HG03060 (cell line): ENCODE results near the gene LRP6.

Source experiments
- ATAC-seq: cut with Tn5 transposase; IDR thresholded peaks from one replicate; pipeline ENCODE4 v1.9.1; 2021; ENCODE audit warnings: low read depth, moderate number of reproducible peaks; ENCODE audit not compliant: unreplicated experiment

Gene LRP6

DNA sequence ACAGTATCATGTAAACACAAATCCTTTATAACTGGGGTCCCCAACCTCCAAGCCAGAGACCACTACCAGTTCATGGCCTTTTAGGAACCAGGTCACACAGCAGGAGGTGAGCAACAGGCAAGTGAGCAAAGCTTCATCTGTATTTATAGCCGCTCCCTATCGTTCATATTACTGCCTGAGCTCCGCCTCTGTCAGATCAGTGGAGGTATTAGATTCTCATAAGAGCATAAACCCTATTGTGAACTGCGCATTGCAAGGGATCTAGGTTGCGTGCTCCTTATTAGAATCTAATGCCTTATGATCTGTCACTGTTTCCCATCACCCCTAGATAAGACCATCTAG, 49.9 kb downstream of the LRP6 start:
- no peak for ATAC-seq

DNA sequence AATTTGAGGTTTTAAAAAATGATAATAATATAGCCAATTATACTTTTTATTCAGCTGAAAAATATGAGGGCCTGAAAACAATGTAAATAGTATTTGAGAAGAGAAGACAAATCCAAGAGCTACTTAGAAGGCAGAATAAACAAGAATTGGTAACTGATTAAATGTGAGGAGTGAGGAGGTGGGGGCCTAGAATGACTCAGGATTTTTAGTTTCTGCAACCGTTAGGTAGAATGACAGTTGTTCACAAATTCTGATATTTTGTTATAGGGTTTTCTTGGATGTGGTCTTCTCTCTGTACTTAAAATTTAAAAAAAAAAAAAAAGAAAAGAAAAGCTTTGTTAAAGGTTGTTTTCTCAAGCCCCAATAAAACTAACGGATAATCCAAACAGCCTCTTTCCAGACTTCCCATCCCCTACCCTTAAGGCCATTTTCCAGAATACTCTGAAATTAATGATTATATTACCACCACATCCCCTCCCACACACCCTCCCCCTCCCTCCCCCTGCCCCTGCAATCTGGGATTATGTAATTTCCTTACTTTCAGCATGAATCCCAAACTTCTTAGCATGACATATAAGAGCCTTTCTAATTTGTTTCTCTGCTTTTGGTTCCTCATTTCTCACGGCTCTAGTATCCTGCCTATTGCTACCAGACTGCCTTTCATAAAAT, 50.4 kb downstream of the LRP6 start:
- ATAC-seq: no peak

DNA sequence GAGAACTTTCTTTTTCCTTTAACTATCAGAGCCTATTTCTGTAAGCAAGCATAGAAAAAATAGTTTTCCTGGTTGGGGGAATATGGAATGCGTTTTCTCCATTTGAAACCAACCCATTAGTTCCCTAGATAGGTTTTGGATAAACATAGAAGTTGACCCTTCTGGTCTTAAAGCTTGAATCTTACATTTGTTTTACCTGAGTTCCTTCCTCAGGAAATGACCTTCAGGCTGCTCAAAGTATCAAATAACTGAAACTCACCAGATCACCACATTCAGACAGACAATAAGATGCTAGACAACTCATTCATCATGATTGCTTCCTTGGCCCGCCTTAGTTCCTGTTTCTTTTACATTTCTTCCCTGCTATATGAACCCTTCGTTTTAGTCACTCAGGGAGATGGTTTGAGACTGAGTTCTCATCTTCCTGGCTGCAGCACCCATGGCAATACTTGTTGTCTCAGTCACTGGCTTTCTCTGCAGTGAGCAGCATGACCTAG, 52.2 kb downstream of the LRP6 start:
- no peak for ATAC-seq

DNA sequence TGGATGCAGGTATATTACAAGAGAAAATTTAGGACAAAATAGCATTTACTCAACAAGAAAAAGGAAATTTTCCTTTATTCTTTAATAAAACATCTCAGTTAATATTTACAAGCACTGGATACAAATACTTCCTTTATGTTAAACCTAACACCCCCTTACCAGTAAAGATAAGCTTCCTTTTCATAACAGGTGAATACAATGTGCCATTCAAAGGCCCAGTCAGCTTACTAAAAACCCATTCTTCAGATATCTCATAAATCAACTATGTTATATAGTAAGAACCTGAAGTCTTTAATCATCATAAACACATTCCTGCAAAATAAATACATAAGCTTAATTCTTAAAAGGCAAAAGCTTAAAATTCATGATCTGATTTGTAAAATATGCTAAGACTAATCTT, 52.6 kb downstream of the LRP6 start:
- ATAC-seq: no peak

DNA sequence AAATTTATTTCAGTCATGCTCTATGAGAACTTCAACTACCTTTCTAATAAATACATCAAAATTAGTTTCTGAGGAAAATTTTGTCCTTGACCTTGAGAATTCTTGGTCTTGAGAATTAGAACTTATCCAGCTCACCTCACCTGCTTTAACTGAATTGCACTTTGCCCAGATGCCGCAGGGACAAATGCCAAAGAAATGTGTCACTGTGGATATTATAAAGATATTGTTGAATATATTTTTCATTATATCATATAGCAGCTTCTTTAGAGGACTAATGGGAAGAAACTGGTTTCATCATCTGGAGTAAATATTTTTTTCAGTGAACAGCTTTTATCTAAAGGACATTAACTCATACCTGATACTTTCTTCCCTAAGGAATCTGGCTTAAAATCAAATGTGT, 54.1 kb downstream of the LRP6 start:
- ATAC-seq: no peak

DNA sequence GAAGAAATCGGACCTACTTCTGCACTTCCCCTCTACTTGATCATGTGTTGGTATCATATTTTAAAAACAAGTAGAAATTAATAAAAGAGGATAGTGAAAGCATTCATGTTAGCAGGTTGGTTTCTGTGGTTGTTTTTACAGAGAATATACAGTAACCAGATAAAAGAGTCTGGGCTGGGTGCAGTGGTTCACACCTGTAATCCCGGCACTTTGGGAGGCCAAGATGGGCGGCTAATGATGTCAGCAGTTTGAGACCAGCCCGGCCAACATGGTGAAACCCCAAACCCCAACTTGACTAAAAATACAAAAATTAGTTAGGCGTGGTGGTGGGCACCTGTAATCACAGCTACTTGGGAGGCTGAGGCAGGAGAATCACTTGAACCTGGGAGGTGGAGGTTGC, 55.9 kb downstream of the LRP6 start:
- ATAC-seq: no peak

DNA sequence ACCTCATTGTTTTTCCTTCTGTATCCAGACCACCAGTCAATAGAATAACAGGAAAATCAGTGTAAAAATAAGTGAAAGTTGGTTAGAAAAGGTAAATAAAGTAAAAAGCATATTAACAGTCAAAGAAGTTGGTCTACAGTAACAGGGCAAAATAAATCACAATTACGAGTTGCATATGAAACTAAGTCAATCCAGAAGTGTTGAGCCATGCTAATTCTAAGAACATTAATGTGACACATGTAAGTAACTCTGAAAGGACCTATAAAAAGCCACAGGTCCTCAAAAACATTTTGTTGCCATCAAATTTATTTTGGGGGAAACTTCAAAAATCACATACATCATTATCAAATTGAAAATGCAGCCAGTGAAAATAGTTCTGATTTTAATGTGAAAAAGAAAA, 56.4 kb downstream of the LRP6 start:
- ATAC-seq: no peak

DNA sequence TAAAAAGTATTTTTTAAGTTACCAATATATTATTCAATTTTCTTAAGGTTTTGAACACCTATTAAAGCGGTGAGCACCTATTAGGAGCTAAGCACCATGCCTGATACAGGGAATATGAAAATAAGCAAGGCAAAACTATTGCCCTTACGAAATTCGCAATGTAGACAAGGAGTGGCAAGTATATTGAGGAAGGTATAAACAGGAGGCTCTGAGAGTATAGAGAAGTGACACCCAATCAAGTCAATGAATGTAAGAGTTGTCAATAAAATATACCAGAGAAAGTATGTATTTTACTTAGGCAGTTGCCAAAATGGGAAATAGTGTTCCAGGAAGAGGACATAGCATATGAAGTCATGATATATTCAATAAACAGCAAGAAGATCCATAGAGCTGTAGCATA, 57.2 kb downstream of the LRP6 start:
- ATAC-seq: no peak

DNA sequence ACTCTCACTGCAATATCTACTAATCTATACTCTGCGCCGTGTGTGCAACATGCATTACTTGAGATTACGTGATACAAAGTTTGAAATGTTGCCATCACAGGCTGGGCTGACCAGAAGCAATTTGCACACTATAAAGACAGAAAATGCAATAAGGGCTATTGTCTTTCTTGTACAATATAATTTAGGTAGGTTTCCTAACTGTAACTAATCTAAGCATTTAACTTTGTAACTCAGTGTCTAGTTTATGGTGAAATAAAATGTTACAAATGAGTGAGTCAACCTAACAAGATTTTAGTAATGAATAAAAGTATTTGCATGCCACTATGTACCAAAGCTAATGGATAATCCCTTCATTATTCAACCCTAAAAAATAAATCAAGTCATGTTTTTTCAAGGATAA, 57.8 kb downstream of the LRP6 start:
- no peak for ATAC-seq

DNA sequence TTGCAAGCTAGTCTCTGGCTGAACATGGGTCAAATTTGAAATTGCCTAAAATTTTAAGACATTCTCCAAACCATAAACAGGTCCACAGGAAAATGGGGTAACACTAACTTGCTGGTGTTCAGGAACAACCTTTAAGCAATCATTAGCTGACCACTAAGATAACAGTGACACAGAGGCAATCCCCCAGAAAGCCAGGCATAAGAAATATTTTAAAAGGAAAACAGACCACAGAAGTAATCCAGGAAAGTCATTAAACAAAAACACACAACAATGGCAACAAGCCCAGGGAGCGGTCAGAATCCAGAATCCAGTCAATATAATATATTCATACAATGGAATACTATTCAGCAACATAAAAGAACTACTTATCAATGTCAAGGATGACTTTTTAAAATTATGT, 59.1 kb downstream of the LRP6 start:
- no peak for ATAC-seq

DNA sequence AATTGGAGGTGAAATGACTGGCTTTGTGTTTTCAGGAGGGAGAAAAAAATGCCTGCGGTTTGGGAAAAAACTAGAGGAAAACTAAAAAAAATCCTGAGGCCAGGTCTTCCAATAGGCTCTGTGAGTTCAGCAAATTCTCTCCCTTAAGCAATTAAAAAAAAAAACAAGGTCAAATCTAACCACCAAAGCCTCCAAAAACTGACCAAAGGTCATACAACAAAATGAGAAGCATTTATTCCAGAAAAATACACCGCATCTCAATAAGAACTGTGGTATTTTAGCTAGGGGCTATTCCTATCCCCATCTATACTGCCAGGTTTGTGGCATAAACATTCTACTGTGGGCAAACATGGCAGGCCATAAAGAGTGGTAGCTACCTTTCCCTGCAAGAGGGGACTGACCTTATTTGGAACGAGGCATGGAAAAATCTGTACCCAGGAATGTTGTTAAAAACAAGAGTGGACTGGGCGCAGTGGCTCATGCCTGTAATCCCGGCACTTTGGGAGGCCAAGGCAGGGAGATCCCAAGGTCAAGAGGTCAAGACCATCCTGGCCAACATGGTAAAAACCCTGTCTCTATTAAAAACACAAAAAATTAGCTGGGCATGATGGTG, 60.0 kb downstream of the LRP6 start:
- ATAC-seq: no peak

DNA sequence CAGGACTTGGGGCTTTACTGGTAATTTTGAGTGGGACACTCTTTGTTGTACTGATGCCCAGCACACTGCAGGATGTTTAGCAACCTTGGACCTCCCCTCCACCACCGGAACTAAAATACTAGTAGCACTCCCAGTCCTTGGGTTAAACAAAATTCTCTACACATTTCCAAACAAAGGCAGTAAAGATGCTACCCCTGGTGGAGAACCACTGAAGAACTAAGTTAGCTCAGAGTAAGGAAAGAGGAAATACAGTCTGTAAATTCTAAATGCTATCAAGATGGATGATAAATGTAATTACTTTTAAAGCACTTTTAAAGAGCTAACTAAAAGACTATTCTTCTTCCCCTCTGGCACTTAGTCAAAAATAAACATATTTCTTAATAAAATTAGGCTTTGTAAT, 64.1 kb downstream of the LRP6 start:
- ATAC-seq: no peak

DNA sequence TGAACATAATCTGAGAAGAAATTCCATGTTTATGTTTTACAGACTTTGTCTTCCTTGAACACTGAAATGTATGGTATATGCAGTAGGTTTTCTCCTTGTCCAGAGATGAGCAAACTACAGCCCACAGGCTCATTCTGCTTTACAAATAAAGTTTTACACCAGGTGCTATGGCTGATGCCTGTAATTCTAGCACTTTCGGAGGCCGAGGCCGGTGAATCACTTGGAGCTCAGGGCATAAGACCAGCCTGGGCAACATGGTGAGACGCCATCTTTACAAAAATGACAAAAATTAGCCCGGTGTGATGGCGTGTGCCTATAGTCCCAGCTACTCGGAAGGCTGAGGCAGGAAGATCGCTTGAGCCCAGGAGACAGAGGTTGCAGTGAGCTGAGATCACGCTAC, 64.7 kb downstream of the LRP6 start:
- no peak for ATAC-seq

DNA sequence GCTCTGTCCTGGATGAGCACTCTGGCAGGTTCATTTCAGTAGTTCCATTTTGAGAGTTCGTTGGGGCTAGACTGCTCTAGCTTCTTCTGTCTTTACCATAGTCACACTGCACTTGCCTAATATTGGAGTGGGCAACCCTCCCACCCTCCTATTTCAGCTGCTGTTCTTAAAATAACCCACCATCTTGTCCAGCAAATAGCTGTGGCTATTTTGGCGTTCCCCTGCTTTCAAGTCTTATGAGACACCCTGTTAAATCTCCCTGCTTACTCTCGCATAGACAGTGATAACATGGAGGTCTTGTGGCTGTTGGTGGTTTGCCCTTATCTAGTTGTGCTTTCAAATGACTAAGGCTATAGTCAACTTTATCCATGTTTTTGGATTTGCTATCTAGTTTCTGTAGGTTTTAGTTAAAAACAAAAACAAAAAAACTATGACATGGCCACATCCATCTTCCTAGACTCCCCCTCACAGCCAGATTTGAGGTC, 65.5 kb downstream of the LRP6 start:
- ATAC-seq: no peak

DNA sequence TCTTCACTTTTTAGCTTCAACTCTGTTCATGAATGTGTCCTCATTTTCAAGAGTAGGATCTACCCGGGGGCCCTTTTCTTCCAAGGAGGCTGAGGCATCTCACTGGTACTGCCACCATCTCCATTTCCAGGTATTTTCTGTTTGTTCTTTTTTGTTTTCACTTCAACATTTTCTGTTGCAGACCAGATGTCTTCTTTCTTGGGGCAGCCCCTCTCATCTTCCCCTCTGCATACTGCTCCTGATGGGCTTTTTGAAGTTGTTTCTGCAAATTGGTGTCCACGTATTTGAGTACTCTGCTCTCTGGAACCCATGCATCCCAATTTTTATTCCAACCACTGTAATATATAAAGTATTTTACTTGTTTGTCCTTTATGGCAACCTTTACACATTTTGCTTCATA, 66.5 kb downstream of the LRP6 start:
- ATAC-seq: no peak

DNA sequence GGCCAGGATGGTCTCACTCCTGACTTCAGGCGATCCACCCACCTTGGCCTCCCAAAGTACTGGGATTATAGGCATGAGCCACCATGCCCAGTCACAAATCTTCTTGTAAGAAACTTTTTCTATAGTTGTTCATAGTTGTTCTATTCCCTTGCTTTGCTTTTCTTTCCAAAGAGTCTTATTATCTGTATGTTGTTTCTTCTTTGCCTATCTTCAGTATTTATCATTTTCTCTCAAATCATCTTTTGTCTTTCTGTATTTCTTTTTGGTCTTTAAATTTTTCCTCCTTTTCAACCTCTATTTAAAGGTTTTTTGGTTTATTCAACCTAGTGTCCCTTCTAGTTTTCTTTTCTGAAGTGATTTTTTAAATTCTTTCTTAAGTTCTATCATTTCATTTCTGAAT, 68.7 kb downstream of the LRP6 start:
- ATAC-seq: no peak

DNA sequence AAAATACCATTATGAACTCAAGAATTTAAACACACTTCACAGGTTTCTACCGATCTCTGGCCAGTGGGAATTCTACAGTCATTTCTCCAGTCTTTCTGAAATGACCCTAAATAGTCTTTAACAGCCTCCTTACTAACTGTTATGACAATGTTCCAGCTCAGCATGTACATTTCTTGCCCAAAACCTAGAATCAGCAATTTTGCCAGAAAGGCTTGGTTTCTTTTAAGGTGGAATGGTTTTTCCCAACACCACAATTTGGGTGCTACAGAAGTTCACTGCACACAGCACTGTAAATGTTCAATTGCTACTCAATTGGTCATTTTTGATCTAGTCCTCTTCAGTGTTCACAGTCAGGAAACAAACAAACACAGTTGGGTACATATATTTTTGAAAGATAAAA, 69.7 kb downstream of the LRP6 start:
- no peak for ATAC-seq

DNA sequence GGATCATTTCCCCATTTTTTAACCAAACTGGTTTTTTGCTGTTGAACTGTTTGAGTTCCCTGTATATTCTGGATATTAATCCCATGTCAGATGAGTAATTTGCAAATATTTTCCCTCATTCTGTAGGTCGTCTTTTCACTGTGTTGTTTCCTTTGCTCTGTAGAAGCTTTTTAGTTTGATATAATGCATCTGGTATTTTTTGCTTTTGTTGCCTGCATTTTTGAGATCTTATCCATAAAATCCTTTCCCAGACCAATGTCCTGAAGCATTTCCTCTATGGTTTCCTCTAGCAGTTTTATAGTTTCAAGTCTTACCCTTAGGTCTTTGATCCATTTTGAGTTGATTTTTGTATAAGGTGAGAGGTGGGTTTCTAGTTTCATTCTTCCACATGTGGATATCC, 71.3 kb downstream of the LRP6 start:
- ATAC-seq: no peak

DNA sequence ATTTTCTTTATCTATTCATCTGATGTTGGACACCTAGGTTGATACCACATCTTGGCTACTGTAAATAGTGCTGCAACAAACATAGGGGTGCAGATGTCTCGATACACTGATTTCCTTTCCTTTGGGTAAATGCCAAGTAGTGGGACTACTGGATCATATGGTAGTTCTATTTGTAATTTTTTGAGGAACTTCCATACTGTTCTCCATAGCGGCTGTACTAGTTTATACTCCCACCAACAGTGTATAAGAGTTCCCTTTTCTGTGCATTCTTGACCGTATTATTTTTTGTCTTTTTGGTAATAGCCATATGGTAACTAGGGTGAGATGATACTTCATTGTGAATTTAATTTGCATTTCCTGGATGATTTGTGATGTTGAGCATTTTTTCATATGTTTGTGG, 71.8 kb downstream of the LRP6 start:
- no peak for ATAC-seq

DNA sequence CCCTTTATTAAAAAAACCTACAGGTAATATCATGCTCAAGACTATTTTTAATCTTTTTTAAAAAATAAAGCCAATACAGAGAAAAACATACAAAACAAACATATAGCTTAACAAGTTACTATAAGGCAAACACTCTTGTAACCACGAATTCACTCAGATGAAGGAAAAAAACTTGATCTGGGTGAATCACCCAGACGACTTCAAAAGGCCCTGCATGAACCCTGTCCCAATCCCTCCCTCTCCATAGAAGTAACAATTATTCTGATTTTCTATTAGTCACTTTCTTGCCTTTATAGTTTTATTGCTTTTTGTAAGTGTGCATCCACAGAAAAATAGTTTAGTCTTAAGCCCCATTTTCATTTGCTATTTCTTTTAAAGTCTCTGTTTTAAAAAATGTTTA, 72.6 kb downstream of the LRP6 start:
- no peak for ATAC-seq

DNA sequence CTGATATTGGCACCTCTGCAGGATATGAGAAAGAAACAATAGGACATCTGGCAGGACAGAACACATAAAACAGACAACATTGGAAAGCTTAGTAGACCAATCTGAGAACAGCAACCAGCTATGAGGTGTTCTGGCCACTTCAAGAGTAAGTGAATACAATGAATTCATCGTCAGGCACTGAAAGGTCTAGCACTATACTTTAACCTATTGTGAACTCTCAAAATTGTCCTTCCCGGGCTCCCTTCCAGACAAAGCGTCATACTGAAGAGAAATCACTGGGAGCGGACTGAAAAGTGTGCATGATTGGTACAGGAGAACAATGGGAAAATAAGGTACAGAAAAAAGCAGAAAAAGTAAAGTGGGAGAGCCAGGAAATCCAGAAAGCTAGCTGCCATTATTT, 75.8 kb downstream of the LRP6 start:
- no peak for ATAC-seq

DNA sequence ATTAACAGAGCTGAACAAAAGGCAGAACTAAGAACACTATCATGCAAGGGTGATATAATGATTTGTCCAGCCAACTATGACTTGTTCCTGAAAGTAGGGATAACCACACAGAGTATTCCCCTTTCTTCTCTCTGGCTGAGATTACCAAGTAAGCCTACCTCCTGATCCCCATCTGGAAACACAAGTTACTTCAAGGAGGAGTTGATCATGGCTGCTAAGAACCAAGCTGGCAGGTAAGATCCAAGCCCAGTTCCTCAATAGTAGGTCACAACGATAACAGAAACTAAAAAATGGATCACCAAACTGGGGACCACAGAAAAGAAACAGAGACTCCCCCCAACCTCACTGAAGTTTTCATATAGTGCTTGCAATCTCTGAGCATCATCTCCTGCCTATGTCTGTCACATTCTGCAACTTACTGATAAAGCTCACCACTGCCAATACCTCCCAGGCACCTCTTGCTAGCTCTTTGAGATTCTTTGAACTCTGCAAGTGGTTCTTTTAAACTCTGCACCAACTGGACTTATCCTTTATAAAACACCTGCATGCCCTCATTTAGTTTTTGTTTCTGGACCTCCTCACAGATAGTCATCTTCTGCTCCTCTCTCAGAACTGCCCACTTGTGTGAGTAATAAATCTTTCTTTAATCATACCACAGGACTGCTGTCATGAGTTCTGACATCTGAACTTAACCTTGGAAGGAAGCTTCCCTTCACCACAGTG, 76.6 kb downstream of the LRP6 start:
- no peak for ATAC-seq
